ENCODE measurements around the gene MORF4L1.
"Not testable (repeated sequence)": the region's sequence is repeated elsewhere in the genome, so short reads cannot be mapped to it uniquely, and the experiment has no call there.

The MORF4L1 gene

DNA sequence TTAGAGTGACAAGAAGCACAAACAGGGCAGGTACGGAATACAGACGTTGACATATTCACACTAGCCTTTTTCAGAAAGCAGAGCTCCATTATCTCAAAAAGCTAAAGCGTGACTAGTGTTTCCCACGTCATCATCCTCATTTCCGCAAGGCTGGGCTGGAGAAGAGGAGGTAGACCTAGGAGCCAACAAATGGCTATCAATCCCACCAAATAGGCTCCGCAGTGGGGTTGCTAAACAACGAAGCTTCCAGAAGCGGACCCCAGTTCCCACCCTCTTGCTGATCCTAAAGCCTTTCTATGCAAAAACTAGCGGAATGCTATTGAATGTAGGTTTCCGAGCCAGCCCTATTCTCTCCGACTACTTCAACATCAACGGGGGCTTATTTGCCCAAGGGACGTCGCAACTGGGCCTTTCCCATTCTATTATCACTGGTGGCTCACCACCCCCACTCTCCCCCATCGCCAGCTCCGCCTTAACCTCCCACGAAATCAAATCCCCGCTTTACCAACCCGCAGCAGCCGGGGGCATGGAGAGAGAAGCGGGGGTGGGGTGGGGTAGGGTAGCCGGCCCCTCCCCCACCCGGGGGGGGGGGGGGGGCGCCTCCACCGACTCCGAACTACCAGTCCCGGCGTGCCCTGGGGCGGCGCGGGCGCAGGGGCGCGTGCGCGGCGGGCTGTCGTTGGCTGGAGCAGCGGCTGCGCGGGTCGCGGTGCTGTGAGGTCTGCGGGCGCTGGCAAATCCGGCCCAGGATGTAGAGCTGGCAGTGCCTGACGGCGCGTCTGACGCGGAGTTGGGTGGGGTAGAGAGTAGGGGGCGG is at the start of gene MORF4L1:
Gene MORF4L1, plus strand, starts transcription at position 736 of the 817 bp plus-strand sequence. CDS start 128 bp downstream, outside the sequence.
- DNase-seq (ENCODE audit: low read depth in 2 of 2) = peak; percentile 89 to 92

GRCh38 chr15:78828920-78829319 is 43.8 kb upstream of the MORF4L1 start:
- no peak for DNase-seq (ENCODE audit: low read depth in 2 of 2)

DNA sequence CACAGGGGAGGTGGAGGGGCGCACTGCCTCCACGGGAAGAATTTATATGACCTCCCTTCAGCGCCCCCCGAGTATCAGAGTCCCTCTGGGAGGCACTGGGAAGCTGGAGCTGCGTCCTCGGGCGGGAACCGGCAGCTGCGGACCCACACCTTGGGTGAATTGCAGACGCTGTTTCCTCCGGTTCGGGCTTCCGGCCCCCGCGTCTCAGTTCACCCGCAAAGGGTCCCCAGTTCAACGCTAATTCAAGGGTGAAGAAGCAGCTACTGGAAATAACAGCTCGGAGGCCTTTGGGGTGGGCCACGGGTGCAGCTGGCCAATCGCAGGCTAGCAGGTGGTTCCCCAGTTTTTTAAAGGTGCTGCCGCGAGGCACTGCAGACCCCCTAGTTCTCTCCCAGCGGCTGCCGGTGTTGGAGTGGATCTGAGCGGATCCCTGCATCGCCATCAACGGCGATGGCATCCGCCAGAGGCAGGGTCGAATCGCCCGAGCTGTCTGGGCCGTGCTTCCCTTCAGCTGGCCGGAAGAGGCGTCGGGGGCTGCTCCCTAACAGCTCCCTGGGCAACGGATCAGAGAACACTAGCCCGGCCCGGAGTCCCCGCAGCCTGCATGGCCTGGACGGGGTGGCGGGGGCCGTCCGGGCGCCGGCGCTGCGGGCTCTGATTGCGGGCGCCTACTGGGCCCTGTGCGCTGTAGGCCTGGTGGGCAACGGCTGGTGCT is 42.0 kb upstream of the MORF4L1 start:
- DNase-seq (ENCODE audit: low read depth in 2 of 2) = no peak

GRCh38 chr15:78831229-78832207 is 41.2 kb upstream of the MORF4L1 start:
- DNase-seq (ENCODE audit: low read depth in 2 of 2) = no peak

GRCh38 chr15:78836333-78836732 is 36.4 kb upstream of the MORF4L1 start:
- DNase-seq (ENCODE audit: low read depth in 2 of 2) = no peak

DNA sequence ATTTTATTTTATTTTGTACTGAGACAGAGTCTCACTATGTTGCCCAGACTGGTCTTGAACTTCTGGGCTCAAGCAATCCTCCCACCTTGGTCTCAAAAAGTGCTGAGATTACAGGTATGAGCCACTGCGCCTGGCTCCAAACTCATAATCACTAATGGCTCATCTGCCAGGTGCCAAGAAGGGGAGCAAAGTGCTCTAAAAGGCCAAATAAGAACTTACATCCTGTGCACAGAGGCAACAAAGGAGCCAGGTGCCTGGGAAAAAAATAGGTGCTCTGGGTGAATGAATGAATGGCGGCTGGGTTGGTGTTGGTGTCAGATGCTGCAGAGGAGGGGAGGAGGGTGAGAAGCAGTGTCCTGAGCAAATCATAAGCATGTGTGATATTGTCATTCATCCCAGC is 35.6 kb upstream of the MORF4L1 start:
- DNase-seq (ENCODE audit: low read depth in 2 of 2) = no peak

GRCh38 chr15:78837543-78837942 is 35.1 kb upstream of the MORF4L1 start:
- DNase-seq (ENCODE audit: low read depth in 2 of 2) = no peak

- no peak for DNase-seq (ENCODE audit: low read depth in 2 of 2)
Observed at GRCh38 chr15:78838489-78838888, 34.2 kb upstream of the MORF4L1 start.

GRCh38 chr15:78839151-78839550 is 33.5 kb upstream of the MORF4L1 start:
- not testable (repeated sequence) for DNase-seq (ENCODE audit: low read depth in 2 of 2)

DNA sequence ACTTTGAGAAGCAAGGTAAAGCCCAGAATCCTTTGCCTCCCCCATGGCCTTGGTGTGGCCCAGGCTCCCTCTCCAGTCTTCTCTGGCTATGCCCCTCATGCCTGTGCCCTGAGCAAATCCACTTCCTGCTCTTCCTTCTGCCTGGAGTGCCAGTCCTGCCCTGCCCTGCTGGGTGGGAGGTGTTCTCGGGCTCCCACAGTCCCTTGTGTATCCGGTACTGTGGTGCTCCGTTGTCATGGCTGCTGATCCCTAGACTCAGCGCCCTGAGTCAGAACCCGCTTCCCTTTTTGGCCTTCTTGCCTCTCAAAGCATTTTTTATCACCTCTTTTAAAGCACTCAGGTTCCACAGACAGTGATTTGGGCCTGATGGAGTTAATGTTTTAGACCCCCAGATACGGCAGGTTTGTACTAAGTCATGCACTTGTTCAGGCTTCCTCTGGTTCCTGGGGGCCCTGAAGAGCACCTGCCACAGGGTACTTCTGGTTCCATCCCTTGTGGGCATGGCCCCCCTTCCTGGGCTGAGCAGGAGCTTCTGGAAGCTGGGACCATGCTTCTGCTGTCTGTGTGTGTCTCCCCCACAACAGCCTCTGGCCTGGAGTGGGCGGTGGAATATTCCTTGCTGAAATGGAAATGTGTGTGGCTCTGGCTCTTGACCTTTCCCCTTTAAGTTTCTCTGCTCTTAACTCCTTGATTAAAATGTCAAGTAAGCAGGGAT is 31.9 kb upstream of the MORF4L1 start:
- no peak for DNase-seq (ENCODE audit: low read depth in 2 of 2)

- DNase-seq (ENCODE audit: low read depth in 2 of 2) = no peak
Observed at GRCh38 chr15:78841376-78841706, 31.3 kb upstream of the MORF4L1 start.

DNA sequence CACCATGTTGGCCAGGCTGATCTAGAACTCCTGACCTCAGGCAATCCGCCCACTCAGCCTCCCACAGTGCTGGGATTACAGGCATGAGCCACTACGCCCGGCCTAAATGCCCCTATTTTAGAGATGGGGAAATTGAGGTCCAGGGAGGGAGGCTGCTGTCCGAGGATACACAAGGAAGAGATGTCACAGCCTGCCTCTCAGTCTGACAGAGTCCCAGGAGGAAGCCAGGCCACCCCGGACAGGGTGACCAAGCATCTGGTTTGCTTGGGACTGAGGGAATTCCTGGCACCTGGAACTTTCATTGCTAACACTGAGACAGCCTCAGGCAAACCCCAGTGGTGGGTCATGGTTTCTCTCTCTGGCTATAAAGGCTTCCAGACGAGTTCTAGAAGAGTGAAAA is 30.8 kb upstream of the MORF4L1 start:
- DNase-seq (ENCODE audit: low read depth in 2 of 2) = no peak

GRCh38 chr15:78842519-78842918 is 30.2 kb upstream of the MORF4L1 start:
- no peak for DNase-seq (ENCODE audit: low read depth in 2 of 2)

DNA sequence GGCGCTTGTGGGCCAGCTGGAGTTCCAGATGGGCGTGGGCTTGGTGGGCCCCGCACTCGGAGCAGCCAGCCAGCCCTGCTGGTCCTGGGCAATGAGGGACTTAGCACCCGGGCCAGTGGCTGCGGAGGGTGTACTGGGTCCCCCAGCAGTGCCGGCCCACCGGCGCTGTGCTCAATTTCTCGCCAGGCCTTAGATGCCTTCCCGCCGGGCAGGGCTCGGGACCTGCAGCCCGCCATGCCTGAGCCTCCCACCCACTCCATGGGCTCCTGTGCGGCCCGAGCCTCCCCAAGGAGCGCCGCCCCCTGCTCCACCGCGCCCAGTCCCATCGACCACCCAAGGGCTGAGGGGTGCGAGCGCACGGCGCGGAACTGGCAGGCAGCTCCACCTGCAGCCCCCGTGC is 25.8 kb upstream of the MORF4L1 start:
- not testable (repeated sequence) for DNase-seq (ENCODE audit: low read depth in 2 of 2)

DNA sequence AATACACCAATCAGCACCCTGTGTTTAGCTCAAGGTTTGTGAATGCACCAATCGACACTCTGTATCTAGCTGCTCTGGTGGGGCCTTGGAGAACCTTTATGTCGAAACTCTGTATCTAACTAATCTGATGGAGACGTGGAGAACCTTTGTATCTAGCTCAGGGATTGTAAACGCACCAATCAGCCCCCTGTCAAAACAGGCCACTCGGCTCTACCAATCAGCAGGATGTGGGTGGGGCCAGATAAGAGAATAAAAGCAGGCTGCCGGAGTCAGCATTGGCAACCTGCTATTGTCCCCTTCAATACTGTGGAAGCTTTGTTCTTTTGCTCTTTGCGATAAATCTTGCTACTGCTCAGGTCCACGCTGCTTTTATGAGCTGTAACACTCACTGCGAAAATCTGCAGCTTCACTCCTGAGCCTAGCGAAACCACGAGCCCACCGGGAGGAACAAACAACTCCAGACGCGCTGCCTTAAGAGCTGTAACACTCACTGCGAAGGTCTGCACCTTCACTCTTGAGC is 25.2 kb upstream of the MORF4L1 start:
- DNase-seq (ENCODE audit: low read depth in 2 of 2) = not testable (repeated sequence)

GRCh38 chr15:78850352-78850751 is 22.3 kb upstream of the MORF4L1 start:
- no peak for DNase-seq (ENCODE audit: low read depth in 2 of 2)

- DNase-seq (ENCODE audit: low read depth in 2 of 2) = no peak
Observed at GRCh38 chr15:78850941-78851755, 21.5 kb upstream of the MORF4L1 start.

GRCh38 chr15:78853500-78853899 is 19.2 kb upstream of the MORF4L1 start:
- no peak for DNase-seq (ENCODE audit: low read depth in 2 of 2)

DNA sequence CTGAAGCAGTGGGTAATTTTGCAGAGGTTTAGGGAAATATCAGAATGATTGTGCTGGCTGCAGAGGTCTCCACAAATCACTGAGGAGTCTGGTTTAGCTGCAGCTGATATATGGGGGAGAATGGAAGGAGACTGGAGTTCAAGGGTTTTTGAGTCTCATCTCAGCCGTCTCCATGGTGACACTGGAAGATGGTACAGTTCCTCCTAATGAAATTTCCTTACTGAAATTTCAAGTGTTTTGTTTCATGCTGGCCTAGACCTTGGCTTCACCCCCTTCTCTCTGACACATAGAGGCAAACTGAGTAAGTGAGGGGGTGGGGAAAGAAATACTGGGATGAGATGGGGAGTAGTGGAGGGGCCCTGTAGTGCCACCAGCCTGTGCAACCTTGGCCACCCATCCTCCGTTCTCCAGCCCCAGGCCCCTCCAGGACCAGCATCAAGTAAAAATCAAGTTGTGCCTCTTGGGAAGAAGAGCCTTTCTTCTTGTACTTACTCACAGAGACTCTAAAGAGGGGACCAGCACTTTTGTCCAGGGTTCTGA is 17.8 kb upstream of the MORF4L1 start:
- DNase-seq (ENCODE audit: low read depth in 2 of 2) = no peak

DNA sequence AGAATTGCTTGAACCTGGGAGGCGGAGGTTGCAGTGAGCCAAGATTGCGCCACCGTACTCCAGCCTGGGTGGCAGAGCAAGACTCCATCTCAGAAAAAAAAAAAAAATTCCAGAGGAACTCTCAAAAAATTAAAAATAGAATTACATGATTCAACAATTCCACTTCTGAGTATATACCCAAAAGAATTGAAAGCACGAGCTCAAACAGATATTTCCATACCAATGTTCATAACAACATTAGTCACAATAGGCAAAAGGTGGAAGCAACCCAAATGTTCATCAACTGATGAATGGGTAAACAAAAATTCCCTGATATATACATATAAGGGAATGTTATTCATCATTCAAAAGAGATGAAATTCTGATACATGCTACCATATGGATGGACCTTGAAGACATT is 16.9 kb upstream of the MORF4L1 start:
- no peak for DNase-seq (ENCODE audit: low read depth in 2 of 2)

All from activated CD8-positive, alpha-beta memory T cell treated with anti-CD3 and anti-CD28 coated beads for 4 hours (primary cell).